Erythroblast (primary cell): ENCODE data around the gene SETD3.

Experiments used
- DNase-seq, 2 experiments: peaks; one replicate each; lab custom pipeline; 2025; lab: John Stamatoyannopoulos, UW
- GATA1 ChIP-seq: IDR thresholded peaks from 2 replicates; pipeline ENCODE4 v1.6.1; 2011; ENCODE audit warnings: low read depth, mild to moderate bottlenecking, control low read depth, low read length, moderate library complexity
- POLR2A ChIP-seq: IDR thresholded peaks from 2 replicates; pipeline ENCODE4 v1.6.1; 2011; ENCODE audit warnings: mild to moderate bottlenecking, low read length

SETD3 gene

DNA sequence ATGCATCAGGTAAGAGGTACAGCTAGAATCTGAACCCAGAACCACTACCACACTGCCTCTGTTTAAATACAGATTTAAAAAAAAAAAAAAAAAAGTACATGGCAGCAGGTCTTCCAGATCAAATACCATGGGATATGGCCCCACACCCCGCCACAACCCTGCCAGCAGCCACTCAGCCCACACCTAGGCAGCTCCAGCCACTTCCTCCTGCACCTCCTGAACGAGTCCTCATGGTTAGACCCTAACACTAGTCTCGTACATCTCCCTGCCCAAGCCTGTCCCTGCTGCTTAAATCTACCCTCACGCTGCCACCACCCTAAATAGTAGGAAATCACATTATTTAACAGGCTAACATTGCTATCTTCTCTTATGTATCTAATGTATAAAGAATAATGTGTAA, 12.6 kb downstream of the SETD3 start:
- DNase-seq = no peak
- TF ChIP-seq GATA1 = no peak
- no peak for TF ChIP-seq POLR2A

DNA sequence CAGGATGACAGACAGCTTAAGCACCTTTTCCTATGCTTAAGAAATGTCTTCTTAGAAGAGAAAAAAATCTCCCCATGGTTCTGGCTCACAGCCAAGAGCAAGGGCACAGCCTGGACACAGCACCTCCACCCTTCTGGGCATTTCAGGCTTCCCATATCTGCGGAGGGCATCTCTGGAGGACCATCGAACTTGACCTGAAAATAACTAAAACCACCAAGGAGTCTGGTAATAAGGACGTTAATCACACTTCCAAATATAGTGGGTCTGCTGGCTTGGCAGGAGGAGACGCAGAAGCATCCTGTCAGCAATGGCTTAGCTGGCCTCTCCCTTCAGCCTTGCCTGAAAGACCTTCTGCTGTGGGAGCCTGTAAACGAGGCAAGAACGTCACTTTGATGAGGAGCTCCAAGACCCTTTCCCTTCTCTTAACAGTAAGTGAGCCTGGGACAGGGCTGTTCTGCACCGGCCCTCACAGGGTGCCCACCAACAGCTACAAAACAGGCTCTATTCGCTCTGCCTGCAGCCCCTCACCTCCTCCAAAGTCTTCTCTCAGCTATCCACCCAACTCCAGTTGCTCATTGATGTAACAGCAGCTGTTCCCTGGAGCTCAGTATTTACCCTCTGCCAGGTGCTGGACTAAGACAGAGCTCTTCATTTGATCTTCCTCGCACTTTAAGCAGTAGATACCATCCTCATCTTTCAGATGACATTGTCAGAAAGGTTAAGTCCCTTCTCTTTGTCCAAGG, 13.2 kb downstream of the SETD3 start:
- TF ChIP-seq POLR2A = no peak
- TF ChIP-seq GATA1 = no peak
- DNase-seq = peak; percentile 18 to 38

DNA sequence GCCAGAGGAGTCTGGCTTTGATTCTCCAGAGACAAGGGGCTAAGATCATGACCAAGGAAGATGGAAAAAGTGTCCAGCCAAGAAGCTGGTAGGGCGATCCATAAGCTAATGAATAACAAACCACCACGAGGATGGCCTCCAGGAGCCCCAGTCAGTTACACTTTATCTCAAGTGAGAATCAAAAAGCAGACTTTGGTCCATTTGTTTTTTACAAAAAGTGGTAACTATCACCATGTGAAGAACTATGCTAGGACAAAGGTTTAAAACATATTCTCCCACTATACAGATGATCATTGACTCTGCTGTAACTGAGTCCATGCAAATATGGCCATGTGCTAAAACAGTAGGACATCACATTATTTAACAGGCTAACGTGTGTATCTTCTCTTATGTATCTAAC, 13.9 kb downstream of the SETD3 start:
- TF ChIP-seq GATA1 (no peak), POLR2A (no peak)
- DNase-seq = no peak

DNA sequence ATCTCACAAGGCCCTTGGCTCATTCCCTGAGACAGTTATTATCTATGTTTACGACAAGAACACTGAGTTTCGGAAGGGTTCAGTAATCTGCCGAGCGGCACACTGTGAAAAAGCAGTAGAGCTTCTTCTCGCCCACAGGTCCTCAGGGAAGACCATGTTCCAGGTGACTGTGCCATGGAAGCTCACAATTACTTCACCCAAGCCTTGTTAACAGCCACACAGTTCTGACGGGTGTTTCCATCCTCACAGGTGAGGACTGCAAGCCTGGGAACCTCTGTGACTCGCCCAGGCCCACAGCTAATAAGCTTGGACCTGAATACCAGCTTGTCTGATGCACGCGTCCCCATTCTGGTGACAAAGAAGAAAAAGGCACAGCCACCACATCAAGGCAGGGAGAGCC, 15.4 kb downstream of the SETD3 start:
- no peak for DNase-seq
- TF ChIP-seq GATA1 (no peak), POLR2A (no peak)

DNA sequence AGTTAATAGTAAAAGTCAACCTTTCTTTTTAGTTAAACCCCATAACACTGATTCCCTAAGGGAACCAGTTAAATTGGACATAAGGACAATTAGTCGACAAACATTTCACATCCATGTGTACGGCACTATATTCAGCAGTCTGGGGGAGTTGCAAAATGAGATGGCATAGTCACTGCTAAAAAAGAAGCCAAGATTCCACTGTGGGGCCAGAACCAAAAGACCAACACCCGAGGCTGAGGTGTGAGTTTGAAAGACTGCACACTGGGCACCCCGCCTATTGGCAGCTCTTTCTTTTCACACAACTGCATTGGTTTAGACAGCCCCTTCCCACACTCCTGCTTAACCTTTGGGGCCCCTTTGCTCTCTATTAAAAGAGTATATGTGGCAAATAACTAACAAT, 16.7 kb downstream of the SETD3 start:
- TF ChIP-seq GATA1 (no peak), POLR2A (no peak)
- no peak for DNase-seq

DNA sequence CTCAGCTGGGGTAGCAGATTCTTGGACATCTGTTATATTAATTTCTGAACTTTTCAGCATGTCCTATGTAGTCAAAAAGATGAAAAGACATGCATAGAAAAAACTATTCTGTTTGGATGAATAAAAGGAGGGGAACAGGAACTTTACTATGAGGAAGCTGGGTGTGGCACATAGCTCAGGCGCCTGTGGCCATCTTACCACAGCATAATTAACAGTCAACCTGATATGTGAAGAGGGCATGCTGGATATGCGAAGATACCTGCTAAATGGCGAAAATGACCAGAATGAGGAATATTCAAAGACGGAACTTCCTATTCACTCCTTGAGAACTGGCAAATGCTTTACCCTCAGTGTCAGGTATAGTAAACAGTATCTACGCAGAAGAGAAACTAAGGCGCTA, 18.4 kb downstream of the SETD3 start:
- DNase-seq = no peak
- no peak for TF ChIP-seq POLR2A

DNA sequence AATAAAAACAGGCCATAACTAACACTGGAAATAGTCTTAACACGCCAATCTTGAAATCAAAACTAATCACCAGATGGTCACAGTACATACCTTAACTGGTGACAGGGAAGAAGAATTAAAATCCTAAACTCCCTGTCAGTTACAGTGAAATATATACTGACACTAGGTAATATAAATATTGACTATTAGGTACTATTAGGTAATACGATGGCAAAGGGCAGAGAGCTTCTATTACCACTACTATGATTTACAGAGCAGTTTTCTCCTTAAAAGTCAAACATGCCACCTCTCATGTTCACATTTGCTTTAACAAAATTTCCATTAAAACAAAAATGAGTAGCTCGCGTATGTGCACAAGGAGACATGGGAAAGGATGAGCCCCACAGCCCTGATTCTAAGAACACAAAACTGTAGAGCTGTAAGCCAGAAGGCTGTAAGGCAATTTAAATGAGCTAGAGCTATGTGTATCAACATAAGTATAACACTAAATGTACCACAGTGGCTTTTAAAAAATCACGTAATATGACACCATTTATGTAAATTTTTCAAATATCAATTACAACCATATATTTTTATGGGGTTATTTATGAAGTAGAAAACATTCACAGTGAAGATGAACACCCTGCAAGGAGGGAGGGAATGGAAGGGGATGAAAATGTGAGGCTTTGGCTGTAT, 19.1 kb downstream of the SETD3 start:
- no peak for DNase-seq
- TF ChIP-seq POLR2A = no peak
- no peak for TF ChIP-seq GATA1

DNA sequence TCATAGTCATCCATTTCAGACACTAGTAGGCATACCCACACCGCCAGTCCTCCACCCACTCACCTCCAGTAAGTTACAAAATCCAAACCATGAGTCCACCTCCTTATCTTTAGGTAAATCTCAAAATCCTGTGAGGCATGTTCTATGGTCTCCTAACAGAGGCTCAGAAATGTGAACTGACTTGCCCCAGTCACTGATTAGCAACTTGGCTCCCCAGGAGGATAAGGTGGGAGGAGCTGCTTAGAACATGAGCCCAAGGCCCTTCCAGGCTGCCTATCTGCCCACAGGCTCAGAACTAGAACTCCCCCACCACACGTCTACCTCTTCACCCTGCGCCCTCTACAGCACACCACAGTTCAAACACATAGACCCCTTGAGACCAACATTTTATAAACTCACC, 19.9 kb downstream of the SETD3 start:
- TF ChIP-seq GATA1 = no peak
- no peak for TF ChIP-seq POLR2A
- peak; percentile 54 to 71 for DNase-seq

DNA sequence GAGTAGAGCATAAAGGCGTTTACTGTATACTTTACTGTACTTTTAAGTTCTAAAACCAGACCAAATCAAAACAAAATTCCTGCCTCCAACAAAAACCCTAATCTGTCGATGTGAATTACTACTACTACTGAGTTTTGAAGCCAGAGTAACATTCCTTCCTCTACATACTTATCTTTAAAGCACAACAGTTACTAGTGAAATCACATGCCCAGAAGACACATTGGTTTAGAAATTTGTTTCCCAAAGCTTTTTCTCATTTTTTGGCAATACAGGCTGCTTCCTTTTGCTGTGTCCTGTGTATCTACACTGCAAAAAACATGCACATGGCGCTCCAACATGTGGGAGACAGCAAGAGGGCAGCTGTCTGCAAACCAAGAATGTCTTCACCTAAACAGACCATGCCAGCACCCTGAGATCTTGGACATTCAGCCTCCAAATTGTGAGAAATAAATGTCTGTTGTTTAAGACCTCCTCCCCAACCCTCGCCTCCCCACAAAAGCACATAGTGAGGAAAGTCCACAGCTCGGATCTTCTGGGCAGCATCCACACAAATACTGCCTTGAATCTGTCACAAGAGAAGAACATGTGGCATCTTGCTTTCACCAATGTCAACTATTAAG, 21.1 kb downstream of the SETD3 start:
- no peak for DNase-seq

DNA sequence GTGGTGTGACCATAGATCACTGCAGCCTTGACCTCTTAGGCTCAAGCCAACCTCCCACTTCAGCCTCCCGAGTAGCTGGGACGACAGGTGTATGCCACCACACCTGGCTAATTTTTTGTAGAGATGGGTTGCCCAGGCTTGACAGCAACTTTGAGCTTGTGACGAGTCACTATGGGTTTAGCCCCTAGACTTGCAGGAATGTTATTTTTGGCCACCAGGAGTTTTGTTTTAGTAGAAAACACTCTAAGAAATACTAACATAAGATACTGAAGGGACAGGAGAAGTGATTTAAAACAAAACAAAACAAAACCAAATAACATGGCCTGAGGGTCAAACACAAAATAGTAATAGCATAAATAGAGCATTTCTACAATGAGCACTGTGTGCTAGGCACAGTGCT, 26.4 kb downstream of the SETD3 start:
- no peak for DNase-seq
- TF ChIP-seq POLR2A (no peak), GATA1 (no peak)

More for the DNA sequence above, 21.1 kb downstream of the SETD3 start:
- TF ChIP-seq POLR2A (no peak), GATA1 (no peak)

DNA sequence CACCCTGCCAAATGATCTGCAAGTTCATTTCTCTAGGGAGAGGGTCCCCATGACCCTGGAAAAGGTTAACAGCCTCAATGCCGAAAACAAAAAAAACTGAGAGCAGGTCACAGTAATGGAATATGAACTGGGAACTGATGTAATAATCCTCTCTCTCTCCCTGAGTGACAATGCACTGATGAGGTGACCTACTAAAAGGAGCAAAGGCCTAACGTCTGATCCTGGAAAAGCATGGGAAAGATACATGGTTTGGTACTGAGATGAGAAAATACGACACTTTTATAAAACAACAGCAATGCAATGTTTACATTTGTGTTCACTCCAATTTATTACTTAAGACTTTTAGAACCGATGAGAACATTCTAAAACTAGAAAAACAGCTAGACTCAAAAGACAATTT, 27.7 kb downstream of the SETD3 start:
- DNase-seq = no peak
- TF ChIP-seq GATA1 (no peak), POLR2A (no peak)

DNA sequence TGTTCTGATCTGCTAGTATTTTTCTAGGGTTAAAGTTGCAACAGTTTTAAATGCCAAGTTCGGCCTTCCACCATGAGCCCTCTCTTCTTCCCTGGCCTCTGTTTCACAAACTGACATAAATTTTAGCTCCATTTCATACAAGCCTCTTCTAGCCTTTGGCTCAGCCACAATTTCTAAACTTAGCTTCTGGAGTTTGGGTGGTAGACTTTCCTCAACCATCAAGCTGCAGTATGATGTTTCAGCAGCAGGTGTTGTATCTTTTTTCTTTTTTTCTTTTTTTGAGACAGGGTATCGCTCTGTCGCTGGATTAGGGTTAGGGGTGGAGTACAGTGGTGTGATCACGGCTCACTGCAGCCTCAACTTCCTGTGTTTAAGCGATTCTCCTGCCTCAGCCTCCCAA, 29.4 kb downstream of the SETD3 start:
- no peak for DNase-seq
- TF ChIP-seq GATA1 (no peak), POLR2A (no peak)

DNA sequence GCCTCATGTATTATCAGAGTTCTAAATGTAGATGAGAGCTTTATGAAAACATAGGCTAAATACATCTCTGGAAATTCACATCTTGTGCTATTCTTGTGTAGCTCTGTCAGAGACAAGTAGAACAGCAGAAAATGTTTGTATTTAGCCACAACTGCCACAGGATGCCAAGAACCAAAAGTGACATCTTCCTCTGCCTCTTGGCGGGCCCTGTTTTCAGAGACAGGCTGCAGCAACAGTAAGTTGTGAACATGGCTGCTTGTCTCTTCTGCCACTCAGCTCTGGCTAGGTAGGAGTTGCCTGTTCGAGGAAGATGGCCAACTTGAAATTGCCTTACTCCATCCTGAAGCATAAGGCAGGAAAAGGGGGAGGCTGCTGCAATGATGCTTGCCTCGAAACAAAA, 30.4 kb downstream of the SETD3 start:
- DNase-seq = no peak
- TF ChIP-seq POLR2A = no peak
- no peak for TF ChIP-seq GATA1

DNA sequence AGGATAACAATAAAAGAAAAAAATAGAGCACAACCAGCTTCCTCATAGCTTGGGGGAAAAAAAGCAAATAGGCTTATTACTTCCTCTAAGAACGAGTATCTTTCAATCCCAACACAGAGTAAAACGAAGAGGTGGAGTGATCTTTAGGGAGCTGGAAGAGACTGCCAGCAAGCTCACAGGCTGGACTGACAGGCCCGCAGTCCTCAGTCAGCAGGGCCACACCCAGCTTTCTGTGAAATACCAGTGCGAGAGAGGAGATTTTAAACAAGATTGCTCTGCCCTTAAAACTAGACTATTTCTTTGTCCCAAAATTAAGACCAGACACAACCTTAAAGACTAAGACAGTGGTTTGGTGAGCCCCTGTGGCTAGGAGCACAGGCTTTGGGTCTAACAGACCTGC, 32.9 kb downstream of the SETD3 start:
- TF ChIP-seq GATA1 (no peak), POLR2A (no peak)
- DNase-seq = peak; percentile 33 to 36
